C4-2B (cell line): ENCODE data around the gene BRI3.

ENCODE experiments used
- H3K27ac ChIP-seq: fragments of 450-650 bp; 2 replicates; pipeline ENCODE4 v1.5.1; 2017
- CTCF ChIP-seq: fragments of 450-650 bp; conservative IDR thresholded peaks from 2 replicates; pipeline ENCODE4 v1.5.1; 2017; ENCODE audit warnings: mild to moderate bottlenecking
- ZFX ChIP-seq: fragments of 450-650 bp; IDR thresholded peaks from 2 replicates; pipeline ENCODE4 v1.6.1; 2017

The BRI3 gene

GRCh38 chr7:98288064-98288823 lies 6.8 kb downstream of the BRI3 start:
- no peak overlapping the region; the same call in 1 of the 2 replicates for H3K27ac ChIP-seq
- TF ChIP-seq ZFX = no peak
- TF ChIP-seq CTCF = no peak

GRCh38 chr7:98289333-98289875 lies 7.9 kb downstream of the BRI3 start:
- H3K27ac ChIP-seq = no peak overlapping the region
- TF ChIP-seq ZFX (no peak), CTCF (no peak)

- H3K27ac ChIP-seq = no peak overlapping the region
- TF ChIP-seq CTCF (no peak), ZFX (no peak)
These were observed 10.2 kb downstream of the BRI3 start for GRCh38 chr7:98291717-98292116.

- no peak overlapping the region for H3K27ac ChIP-seq
- TF ChIP-seq ZFX (no peak), CTCF (no peak)
These were observed 11.8 kb downstream of the BRI3 start for GRCh38 chr7:98293265-98293664.

- no peak overlapping the region for H3K27ac ChIP-seq
- no peak for TF ChIP-seq ZFX
- no peak for TF ChIP-seq CTCF
These were observed 12.3 kb downstream of the BRI3 start for GRCh38 chr7:98293746-98294145.

GRCh38 chr7:98294326-98294725 lies 12.8 kb downstream of the BRI3 start:
- H3K27ac ChIP-seq = peak overlapping the region; percentile 69
- TF ChIP-seq ZFX (no peak), CTCF (no peak)

- TF ChIP-seq CTCF = peak; percentile 93
- TF ChIP-seq ZFX = no peak
- H3K27ac ChIP-seq = peak overlapping the region; percentile 69
These were observed 13.4 kb downstream of the BRI3 start for GRCh38 chr7:98294798-98295382.
